Measurements from ENCODE around the gene CLDN14. TPM values are rescaled to one million over a fixed set of nuclear protein-coding genes. Genes with fewer than 3 reads are reported as not detected.

The CLDN14 gene
- total RNA-seq, 1 experiment from 2014 or later: not detected

- Histone ChIP-seq H3K14ac (ENCODE audit: insufficient read depth, low read length) (no peak overlapping the region), H3T11ph (ENCODE audit: low read length) (no peak overlapping the region), H4K8ac (replicated peaks; ENCODE audit: insufficient read length, low read depth, low read length) (no peak overlapping the region), H2AK5ac (ENCODE audit: insufficient read length, low read length) (no peak overlapping the region), H3K23me2 (ENCODE audit: insufficient read length, low read depth, low read length, poor library complexity, severe bottlenecking) (no peaks in the 10 kb centered on the region), H3K27me3 (ENCODE audit: insufficient read depth, low read length) (no peaks in the 10 kb centered on the region), H2BK120ac (ENCODE audit: low read depth, low read length, poor library complexity, severe bottlenecking) (no peak overlapping the region), H3K9ac (ENCODE audit: extremely low read depth, insufficient read length, low read length) (no peak overlapping the region), H2BK15ac (ENCODE audit: low read depth, low read length) (no peak overlapping the region), H3K4ac (ENCODE audit: low read depth, low read length) (no peak overlapping the region), H2BK12ac (ENCODE audit: insufficient read length, low read depth, low read length) (no peak overlapping the region), H4K91ac (ENCODE audit: insufficient read length, low read depth, low read length) (no peak overlapping the region), H4K20me1 (ENCODE audit: control insufficient read depth, insufficient read depth, insufficient read length) (no peaks in the 10 kb centered on the region), H2AFZ (ENCODE audit: low read length) (no peak overlapping the region), H2BK5ac (ENCODE audit: insufficient read length, low read length) (no peak overlapping the region), H3K79me2 (ENCODE audit: insufficient read depth, low read length) (no peaks in the 10 kb centered on the region), H3K4me1 (ENCODE audit: insufficient read depth, low read length) (no peaks in the 10 kb centered on the region), H3K27ac (ENCODE audit: insufficient read length, low read depth, low read length) (no peak overlapping the region), H3K23ac (ENCODE audit: insufficient read length, low read depth, low read length) (no peak overlapping the region), H3K56ac (ENCODE audit: insufficient read length, low read depth, low read length) (no peak overlapping the region), H3K9me3 (ENCODE audit: control insufficient read depth, low read depth, low read length) (no peaks in the 10 kb centered on the region), H3K18ac (ENCODE audit: insufficient read length, low read depth, low read length) (no peak overlapping the region), H3K4me2 (ENCODE audit: insufficient read depth, insufficient read length, low read length) (no peak overlapping the region), H3K79me1 (ENCODE audit: insufficient read depth, low read depth, low read length, poor library complexity, severe bottlenecking) (no peaks in the 10 kb centered on the region), H4K5ac (ENCODE audit: insufficient read length, low read depth, low read length) (no peak overlapping the region), H2BK20ac (ENCODE audit: low read depth, low read length, poor library complexity, severe bottlenecking) (no peak overlapping the region)
- no peak for DNase-seq
- H3K9me3 Mint-ChIP-seq: no peaks in the 10 kb centered on the region
- H3K4me3 Mint-ChIP-seq: no peak overlapping the region
- no peaks in the 10 kb centered on the region for H3K36me3 Mint-ChIP-seq (ENCODE audit: insufficient read depth in 1 of 3, low read depth in 3 of 3)
- no peak for TF ChIP-seq CTCF (conservative IDR thresholded peaks at IDR 0.05)
- peaks cover 5 to 6% of the 10 kb centered on the region in 2 experiments for H3K4me1 Mint-ChIP-seq
- H3K27me3 Mint-ChIP-seq (ENCODE audit: low read depth): peaks cover 3% of the 10 kb centered on the region
- no peak overlapping the region for H3K27ac Mint-ChIP-seq
- no CpG with 5 or more reads among the region's 12 CpGs for WGBS (ENCODE audit: extremely low coverage, insufficient read length, low lambda C conversion rate)
Measured at GRCh38 chr21:36480618-36481017, 696 bp upstream of the CLDN14 start.

All from H9 (cell line).